LNCaP clone FGC (cell line): ENCODE data around the gene MCTP2.

Experiments used
- DNase-seq: peaks from one replicate; pipeline ENCODE4 v3.0.0-alpha.2; 2011; ENCODE audit warnings: low read depth
- H3K4me3 ChIP-seq: 2 replicates; pipeline ENCODE4 v1.5.1; 2011; ENCODE audit warnings: mild to moderate bottlenecking, low read depth, low read length, control low read depth
- TF ChIP-seq, protein P1 (sequence below): IDR thresholded peaks from 2 replicates; pipeline ENCODE4 v1.5.1; 2012; ENCODE audit warnings: mild to moderate bottlenecking; ENCODE audit not compliant: control insufficient read depth, insufficient read depth; ENCODE audit errors: extremely low read depth

Gene MCTP2

DNA sequence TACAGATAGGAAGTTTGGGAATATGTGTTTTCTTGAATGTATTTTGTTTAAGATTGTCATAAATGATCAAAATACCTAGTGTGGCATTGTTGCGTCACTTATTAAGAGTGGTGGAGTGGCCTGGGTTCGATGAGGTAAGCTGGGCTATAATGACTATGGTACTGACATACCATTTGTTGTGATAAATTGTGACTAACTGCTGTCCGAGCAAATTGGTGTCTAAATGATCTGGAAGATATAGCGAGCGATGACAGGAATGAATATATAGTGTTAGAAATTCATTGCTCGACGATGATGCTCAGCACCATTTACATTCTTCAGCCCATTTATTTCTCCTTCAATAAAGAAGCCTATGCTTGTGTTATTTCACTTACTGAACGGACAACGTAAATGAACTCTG is 123.3 kb downstream of the MCTP2 start:
- DNase-seq = no peak
- H3K4me3 ChIP-seq = no peak overlapping the region
- TF ChIP-seq, protein P1, sequence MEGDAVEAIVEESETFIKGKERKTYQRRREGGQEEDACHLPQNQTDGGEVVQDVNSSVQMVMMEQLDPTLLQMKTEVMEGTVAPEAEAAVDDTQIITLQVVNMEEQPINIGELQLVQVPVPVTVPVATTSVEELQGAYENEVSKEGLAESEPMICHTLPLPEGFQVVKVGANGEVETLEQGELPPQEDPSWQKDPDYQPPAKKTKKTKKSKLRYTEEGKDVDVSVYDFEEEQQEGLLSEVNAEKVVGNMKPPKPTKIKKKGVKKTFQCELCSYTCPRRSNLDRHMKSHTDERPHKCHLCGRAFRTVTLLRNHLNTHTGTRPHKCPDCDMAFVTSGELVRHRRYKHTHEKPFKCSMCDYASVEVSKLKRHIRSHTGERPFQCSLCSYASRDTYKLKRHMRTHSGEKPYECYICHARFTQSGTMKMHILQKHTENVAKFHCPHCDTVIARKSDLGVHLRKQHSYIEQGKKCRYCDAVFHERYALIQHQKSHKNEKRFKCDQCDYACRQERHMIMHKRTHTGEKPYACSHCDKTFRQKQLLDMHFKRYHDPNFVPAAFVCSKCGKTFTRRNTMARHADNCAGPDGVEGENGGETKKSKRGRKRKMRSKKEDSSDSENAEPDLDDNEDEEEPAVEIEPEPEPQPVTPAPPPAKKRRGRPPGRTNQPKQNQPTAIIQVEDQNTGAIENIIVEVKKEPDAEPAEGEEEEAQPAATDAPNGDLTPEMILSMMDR = no peak

DNA sequence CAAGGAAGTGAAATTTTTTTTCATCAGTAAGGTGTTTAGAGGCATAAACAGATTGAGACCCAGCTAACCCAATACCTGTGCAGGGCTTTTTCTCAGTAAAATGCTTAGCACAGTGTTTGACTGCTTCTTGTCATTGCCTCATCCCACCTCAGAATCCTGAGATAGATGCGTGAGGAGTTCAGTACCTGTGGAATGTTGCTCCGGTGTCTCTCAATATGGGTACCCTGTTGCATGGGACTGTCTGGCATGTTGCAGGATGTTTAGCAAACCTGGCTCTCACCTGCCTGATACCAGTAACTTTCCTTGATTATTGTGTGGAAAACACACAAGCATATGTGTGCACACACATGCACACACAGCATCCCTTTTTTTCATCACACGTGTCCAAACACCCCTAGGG is 128.4 kb downstream of the MCTP2 start:
- DNase-seq = no peak
- H3K4me3 ChIP-seq = no peak overlapping the region
- TF ChIP-seq, protein P1 = no peak

- no peak overlapping the region for H3K4me3 ChIP-seq
- DNase-seq = no peak
- TF ChIP-seq, protein P1 = no peak
Observed at GRCh38 chr15:94360251-94360685, 128.9 kb downstream of the MCTP2 start.

DNA sequence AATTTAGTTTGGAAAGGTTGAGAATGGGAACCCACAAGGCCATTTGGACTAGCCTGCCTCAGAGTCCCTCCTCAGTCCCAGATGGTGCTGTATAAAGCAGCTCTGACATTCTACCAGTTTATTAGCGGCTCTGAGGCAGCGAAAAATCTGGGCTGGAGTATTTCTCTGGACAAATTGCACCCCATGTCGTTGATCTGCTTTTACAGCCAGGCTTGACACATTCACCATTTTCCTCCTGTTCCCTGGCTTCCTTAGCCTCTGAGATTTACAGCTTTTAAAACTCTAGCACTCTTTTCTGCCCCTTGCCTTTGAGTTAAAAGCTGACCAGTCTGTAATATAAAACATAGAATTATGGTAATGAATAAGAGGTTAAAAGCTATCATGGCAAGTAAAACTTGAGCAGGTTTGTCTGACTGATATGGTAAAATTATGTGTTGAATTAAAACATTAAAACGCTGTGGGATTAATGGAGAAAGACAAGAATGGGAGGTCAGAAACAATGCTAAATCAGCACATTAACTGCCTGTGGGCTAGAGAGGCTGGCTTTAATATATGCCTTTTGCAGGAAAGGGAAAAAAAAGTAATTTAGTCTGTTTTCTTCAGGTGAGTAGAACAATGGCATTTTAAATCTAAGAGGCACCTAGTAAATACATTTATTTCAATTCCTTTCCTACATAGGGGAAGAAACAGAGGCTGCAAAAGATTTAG is 131.2 kb downstream of the MCTP2 start:
- TF ChIP-seq, protein P1 = no peak
- no peak for DNase-seq
- H3K4me3 ChIP-seq = no peak overlapping the region

DNA sequence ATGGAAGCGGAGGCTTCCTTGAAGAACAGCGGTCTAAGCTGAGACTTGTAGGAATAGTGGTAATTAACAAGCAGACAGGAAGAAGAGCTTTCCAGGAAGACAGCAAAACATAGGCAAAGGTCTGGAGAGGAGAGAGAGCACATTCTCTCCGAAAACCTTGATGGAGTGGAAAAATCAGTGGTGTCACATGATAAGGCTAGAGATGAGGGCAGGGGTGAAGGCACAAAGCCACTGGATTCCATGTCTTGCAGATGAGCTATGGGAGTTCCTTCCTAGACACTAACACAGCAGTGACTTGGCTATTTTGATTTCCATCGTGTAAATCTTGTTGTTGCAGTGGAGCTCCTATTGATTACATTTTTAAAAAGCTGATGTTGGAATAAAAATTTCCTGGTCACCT is 132.0 kb downstream of the MCTP2 start:
- TF ChIP-seq, protein P1 = no peak
- H3K4me3 ChIP-seq = no peak overlapping the region
- no peak for DNase-seq

DNA sequence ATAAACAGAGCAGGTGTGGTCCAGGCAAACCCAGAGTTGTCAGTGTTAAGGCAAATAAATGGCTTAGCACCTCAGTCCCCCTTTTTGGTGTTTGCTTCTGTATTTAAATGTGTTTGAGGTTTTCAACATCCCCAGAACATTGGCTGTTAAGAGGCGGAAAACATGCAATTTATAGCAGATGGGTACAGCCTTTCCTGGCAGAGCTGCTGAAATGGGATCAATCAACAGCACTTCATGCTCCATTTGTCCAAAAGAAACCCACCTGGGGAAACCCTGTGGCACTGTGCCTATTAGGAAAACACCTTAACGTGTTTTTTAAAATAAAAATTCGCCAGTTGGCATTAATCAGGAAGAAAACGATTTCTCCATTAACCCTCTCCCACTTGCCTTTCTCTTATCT is 135.4 kb downstream of the MCTP2 start:
- H3K4me3 ChIP-seq = no peak overlapping the region
- TF ChIP-seq, protein P1 = no peak
- DNase-seq = no peak

GRCh38 chr15:94367726-94368535 is 136.6 kb downstream of the MCTP2 start:
- TF ChIP-seq, protein P1 = no peak
- no peak for DNase-seq
- no peak overlapping the region for H3K4me3 ChIP-seq
